ENCODE measurements around the gene PAN2.

- TF ChIP-seq CTCF (conservative IDR thresholded peaks at IDR 0.05; ENCODE audit: low read depth, low read length) (no peak), EZH2 (IDR thresholded peaks at IDR 0.05; ENCODE audit: low read length, unreplicated experiment) (no peak)
Observed at GRCh38 chr12:56375598-56376434, 42.0 kb upstream of the PAN2 start.

All from PC-3 (cell line).